Heart left ventricle (tissue), 16 donors: ENCODE results near the gene CNPY4. TPM values are rescaled to one million over a fixed set of nuclear protein-coding genes. Genes with fewer than 3 reads are reported as not detected.
A peak's percentile ranks its signal among the peaks of the same experiment; 100 is the strongest.

Experiments used
- ATAC-seq, 4 donors: fragments of 200-7000 bp; cut with Tn5 transposase; one replicate each; pipeline ENCODE4 v1.9.1; 2020 to 2022; ENCODE audit warnings: moderate library complexity in 4 of 4, mild to moderate bottlenecking in 3 of 4, moderate number of reproducible peaks in 1 of 4
- DNase-seq, 5 donors: peaks; one replicate each; pipeline ENCODE4 v3.0.0-alpha.2; 2020
- H3K27ac ChIP-seq, 12 donors: fragments of 200-600 bp; sonication (generic) in 4 of 12; one replicate each; pipeline versions ENCODE4 v1.5.0 to v1.8.0; 2016 to 2022; ENCODE audit warnings: mild to moderate bottlenecking in 2 of 12
- H3K27me3 ChIP-seq, 9 donors: fragments of 200-600 bp; sonication (generic) in 2 of 9; one replicate each; pipeline versions ENCODE4 v1.5.1 to v1.8.0; 2016 to 2022; ENCODE audit warnings: mild to moderate bottlenecking in 3 of 9
- H3K36me3 ChIP-seq, 9 donors: fragments of 200-600 bp; sonication (generic) in 2 of 9; one replicate each; pipeline versions ENCODE4 v1.5.0 to v1.8.0; 2018 to 2022; ENCODE audit warnings: mild to moderate bottlenecking in 2 of 9
- H3K4me1 ChIP-seq, 12 donors: fragments of 200-600 bp; sonication (generic) in 4 of 12; one replicate each; pipeline versions ENCODE4 v1.5.0 to v1.8.0; 2016 to 2022; ENCODE audit warnings: mild to moderate bottlenecking in 3 of 12
- H3K4me3 ChIP-seq, 12 donors: fragments of 200-600 bp; sonication (generic) in 4 of 12; one replicate each; pipeline versions ENCODE4 v1.5.0 to v1.8.0; 2017 to 2022; ENCODE audit warnings: mild to moderate bottlenecking in 9 of 12, moderate library complexity in 4 of 12
- H3K9me3 ChIP-seq, 12 donors: fragments of 200-600 bp; sonication (generic) in 4 of 12; one replicate each; pipeline versions ENCODE4 v1.5.0 to v1.8.0; 2016 to 2022; ENCODE audit warnings: mild to moderate bottlenecking in 1 of 12
- POLR2A ChIP-seq, 2 donors: fragments of 450-650 bp; IDR thresholded peaks; one replicate each; pipeline ENCODE4 v1.6.1; 2017; ENCODE audit warnings: antibody characterized with exemption in 2 of 2, mild to moderate bottlenecking in 2 of 2, moderate library complexity in 2 of 2
- WGBS, 4 donors: extraction: QIAGEN DNeasy Blood & Tissue Kit in 2 of 4; methylation state at CpG; one replicate each; pipeline versions ENCODE4 v1.1.5 to v1.1.7; 2013 to 2018; 5-methylcytosine and 5-hydroxymethylcytosine counted together
- intact Hi-C, 10 donors: fragments of 100-400 bp; cut with DNase I; formaldehyde crosslinking; loops; one replicate each; pipeline versions ENCODE4 v1.11.1 to v1.14.2; 2022
- polyA plus RNA-seq, 2 donors: library from polyadenylated mRNA; stranded (reverse); fragments of 200-250 nt; gene quantifications; one replicate each; pipeline ENCODE4 v1.2.3, GENCODE V29; 2013
- total RNA-seq, 9 donors: library from RNA; depleted of rRNA in 2 of 9; stranded (reverse); fragments of >200 nt in 2 of 9; fragmentation: NEBNext Ultra II Directional in 3 of 9; extraction: Animal tissue kit (Norgen Biotek cat#: 25700) in 3 of 9; gene quantifications; one replicate each; pipeline versions ENCODE4 v1.1.0 to v1.2.4, GENCODE V29; 2016 to 2023
- TF ChIP-seq, protein P1 (sequence below), 12 donors: fragments of 200-600 bp; sonication (generic) in 4 of 12; IDR thresholded peaks; one replicate each; pipeline versions ENCODE4 v1.5.0 to v1.8.0; 2018 to 2022; ENCODE audit warnings: antibody characterized with exemption in 12 of 12, mild to moderate bottlenecking in 5 of 12
- donor health status: ischemic (EF 13 %, LVEDD 7.1; RV severe dilation, severe dysfunction).
- donor health status: healthy with polysubstance abuse.
- donor health status: DM: no; HTN: yes; CAD: no.
- donor health status: DM: no; HTN: no; CAD: no.
- donor health status: ischemic (EF 25% LVEDD 6.9; RV normal size, moderate dysfunction).
- donor health status: ischemic (EF 25% LVEDD 5.7; RV mildly dilated, moderate dysfunction).
- donor health status: healthy.
- donor health status: DM: yes; HTN: yes; CAD: no.
- donor health status: ischemic (EF 35%, LVEDD 5.7; RV mildly dilated, moderate dysfunction).
- donor health status: nonischemic (EF 11% LVEDD 7.7; RV severe dilation, severe dysfunction).
- donor health status: DM: yes; HTN: yes; CAD: no.
- donor health status: PGD.
- donor health status: ischemic (EF 29% LVEDD 5.4; RV normal size, mild dysfunction).
- donor health status: nonischemic (EF 23%, LVEDD 6.1; RV moderate dilation, normal function).

Gene CNPY4
- total and polyA plus RNA-seq, 11 donors = 5.9 to 10.8 (median 8.5) TPM

DNA sequence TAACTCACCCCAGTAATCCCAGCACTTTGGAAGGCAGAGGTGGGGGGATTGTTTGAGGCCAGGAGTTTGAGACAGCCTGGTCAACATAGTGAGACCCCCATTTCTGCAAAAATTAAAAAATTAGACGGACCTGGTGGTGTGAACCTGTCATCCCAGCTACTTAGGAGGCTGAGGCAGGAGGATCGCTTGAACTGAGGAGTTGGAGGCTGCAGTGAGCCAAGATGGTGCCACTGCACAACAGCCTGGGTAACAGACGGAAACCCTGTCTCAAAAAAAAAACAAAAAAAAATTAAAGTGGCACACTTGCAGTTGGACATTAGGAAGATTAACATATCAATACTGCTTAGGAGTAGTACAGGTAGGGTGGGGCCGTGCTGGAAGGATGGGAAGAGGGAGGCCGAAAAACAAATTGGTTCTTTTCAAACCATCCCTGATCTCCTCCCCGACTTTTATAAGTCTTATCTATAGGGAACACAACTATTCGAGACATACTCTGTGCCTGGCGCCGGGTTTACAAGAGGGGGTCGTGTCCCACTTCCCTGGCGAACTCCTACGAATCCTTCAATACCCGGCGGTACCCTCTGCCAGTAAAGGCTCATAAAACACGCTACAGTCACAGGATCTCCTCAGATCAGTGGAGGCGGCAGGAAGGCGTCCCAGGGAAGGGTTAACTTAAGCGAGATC lies 904 bp upstream of the CNPY4 start:
- H3K27ac ChIP-seq = peak overlapping the region in 9 of 12 donors; percentile 85 to 98 (median 89)
- WGBS, 4 donors = 21 to 26% (median 24%) methylated on average over 18 of the region's 18 CpGs

DNA sequence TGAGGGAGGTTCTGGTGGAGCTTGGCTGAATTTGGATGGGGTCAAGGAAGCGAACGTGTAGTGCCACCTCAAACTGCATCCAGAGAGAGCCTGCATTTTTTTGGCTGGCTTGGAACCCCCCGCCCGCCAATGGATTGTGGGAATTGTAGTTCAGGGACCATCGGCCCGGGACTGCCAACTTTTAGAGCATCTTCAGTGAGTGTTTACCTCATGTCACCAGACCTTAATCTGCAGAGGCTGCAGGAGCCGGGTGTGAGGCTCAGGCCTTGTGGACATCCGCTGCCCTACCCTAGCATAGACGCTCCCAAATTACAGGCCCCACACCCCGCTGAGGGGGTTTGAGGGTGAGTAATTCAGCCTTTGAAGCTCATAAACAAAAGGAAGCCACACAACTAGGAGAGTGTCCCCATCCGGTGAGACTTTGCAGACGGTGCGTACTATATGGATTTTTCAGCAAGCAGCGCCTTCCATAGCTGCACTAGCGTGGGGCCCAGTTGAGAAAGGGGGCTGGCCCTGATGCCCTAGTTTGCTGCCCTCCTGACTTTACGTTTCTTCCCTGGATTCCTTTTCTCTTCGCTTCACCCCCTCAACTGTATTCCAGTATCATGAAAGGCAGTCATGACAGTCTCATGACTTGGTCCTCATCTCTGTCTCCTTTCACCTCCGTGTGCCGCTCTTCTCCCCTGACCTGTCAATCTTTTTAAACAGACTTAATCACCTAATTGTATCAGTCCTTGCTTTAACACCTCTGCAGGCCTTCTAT lies 717 bp downstream of the CNPY4 start:
- 18 to 23% (median 21%) methylated on average over 15 to 19 of the region's 19 CpGs for WGBS, 4 donors
- TF ChIP-seq POLR2A (IDR thresholded peaks at IDR 0.05) = no peak
- TF ChIP-seq, protein P1, sequence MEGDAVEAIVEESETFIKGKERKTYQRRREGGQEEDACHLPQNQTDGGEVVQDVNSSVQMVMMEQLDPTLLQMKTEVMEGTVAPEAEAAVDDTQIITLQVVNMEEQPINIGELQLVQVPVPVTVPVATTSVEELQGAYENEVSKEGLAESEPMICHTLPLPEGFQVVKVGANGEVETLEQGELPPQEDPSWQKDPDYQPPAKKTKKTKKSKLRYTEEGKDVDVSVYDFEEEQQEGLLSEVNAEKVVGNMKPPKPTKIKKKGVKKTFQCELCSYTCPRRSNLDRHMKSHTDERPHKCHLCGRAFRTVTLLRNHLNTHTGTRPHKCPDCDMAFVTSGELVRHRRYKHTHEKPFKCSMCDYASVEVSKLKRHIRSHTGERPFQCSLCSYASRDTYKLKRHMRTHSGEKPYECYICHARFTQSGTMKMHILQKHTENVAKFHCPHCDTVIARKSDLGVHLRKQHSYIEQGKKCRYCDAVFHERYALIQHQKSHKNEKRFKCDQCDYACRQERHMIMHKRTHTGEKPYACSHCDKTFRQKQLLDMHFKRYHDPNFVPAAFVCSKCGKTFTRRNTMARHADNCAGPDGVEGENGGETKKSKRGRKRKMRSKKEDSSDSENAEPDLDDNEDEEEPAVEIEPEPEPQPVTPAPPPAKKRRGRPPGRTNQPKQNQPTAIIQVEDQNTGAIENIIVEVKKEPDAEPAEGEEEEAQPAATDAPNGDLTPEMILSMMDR (IDR thresholded peaks at IDR 0.05) = no peak
- peak overlapping the region; percentile 83 to 98 (median 88) for H3K27ac ChIP-seq
- intact Hi-C loops = loop anchor here in 3 of 10 donors (1.0 to 2.0 kb wide), 3 partner anchors 7 to 19 kb away; partner anchors contain the start of genes AP4M1 (in 3 of the 3) and MCM7 (in 3 of the 3)
- no peaks in the 10 kb centered on the region for H3K9me3 ChIP-seq
- peaks cover 0 to 5% (median 0%) of the 10 kb centered on the region in 9 donors for H3K36me3 ChIP-seq
- peak overlapping the region; percentile 48 to 89 (median 78) for H3K4me3 ChIP-seq
- no peaks in the 10 kb centered on the region for H3K27me3 ChIP-seq
- ATAC-seq (peak; percentile 47 to 73 (median 66)), DNase-seq (peak; percentile 58 to 78 (median 71))
- peaks cover 0 to 29% (median 16%) of the 10 kb centered on the region in 12 donors for H3K4me1 ChIP-seq

More for the DNA sequence above, 904 bp upstream of the CNPY4 start:
- Histone ChIP-seq H3K9me3 (no peaks in the 10 kb centered on the region), H3K27me3 (no peaks in the 10 kb centered on the region), H3K4me3 (peak overlapping the region; percentile 22 to 89 (median 78)), H3K36me3 (peaks cover 0 to 19% (median 5%) of the 10 kb centered on the region in 9 donors), H3K4me1 (peaks cover 0 to 21% (median 16%) of the 10 kb centered on the region in 12 donors)
- intact Hi-C loops = loop anchor here in 3 of 10 donors (1.0 to 2.0 kb wide), 3 partner anchors 9 to 18 kb away; partner anchors contain the start of genes AP4M1 (in 3 of the 3) and MCM7 (in 3 of the 3)
- TF ChIP-seq POLR2A (IDR thresholded peaks at IDR 0.05) = no peak
- TF ChIP-seq, protein P1 (IDR thresholded peaks at IDR 0.05) = no peak
- no peak for ATAC-seq
- no peak for DNase-seq

DNA sequence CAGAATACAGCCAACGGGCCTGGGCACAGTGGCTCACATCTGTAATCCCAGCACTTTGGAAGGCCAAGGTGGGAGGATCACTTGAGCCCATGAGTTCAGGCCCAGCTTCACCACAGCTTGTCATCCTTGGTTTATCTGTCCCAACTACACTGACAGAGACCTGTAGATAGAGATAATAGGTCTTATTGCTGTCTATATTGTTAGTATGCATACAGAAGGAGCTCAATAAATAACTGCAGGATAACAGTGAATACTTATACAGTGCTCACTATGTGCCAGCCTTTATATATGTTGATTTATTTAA lies 1.3 kb downstream of the CNPY4 start:
- WGBS, 4 donors = 27 to 36% (median 32%) methylated on average over 1 of the region's 1 CpG
- H3K9me3 ChIP-seq = no peaks in the 10 kb centered on the region
- intact Hi-C loops = no loop called here
- peak overlapping the region in 6 of 12 donors; percentile 85 to 98 (median 88) for H3K27ac ChIP-seq
- peak overlapping the region in 8 of 12 donors; percentile 62 to 89 (median 80) for H3K4me3 ChIP-seq
- TF ChIP-seq, protein P1 (IDR thresholded peaks at IDR 0.05) = no peak
- no peak for TF ChIP-seq POLR2A (IDR thresholded peaks at IDR 0.05)
- no peaks in the 10 kb centered on the region for H3K27me3 ChIP-seq
- H3K36me3 ChIP-seq = peaks cover 0 to 4% (median 0%) of the 10 kb centered on the region in 9 donors
- H3K4me1 ChIP-seq = peaks cover 0 to 35% (median 18%) of the 10 kb centered on the region in 12 donors
- DNase-seq (no peak), ATAC-seq (no peak)

DNA sequence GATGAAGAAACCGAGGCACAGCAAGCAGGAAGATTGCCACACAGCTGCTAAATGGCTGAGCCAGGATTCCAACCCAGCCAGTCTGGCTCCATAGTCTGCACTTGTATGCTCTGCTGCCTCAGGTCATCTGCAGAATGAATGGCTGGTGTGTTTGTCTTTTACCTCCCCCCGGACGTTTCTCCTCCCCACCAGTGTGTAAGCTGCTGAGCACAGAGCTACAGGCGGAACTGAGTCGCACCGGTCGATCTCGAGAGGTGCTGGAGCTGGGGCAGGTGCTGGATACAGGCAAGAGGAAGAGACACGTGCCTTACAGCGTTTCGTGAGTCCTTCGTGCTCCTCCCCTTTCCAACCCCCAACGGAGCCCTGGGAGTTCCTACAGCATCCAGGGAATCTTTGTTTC lies 2.6 kb downstream of the CNPY4 start:
- H3K27ac ChIP-seq = no peak overlapping the region
- WGBS, 4 donors = 74 to 78% (median 75%) methylated on average over 13 of the region's 13 CpGs
- TF ChIP-seq, protein P1 (IDR thresholded peaks at IDR 0.05) = no peak
- no peak for TF ChIP-seq POLR2A (IDR thresholded peaks at IDR 0.05)
- no peaks in the 10 kb centered on the region for H3K27me3 ChIP-seq
- peaks cover 0 to 4% (median 0%) of the 10 kb centered on the region in 9 donors for H3K36me3 ChIP-seq
- ATAC-seq (no peak), DNase-seq (peak in 1 of 5 donors; percentile 13)
- H3K4me3 ChIP-seq = no peak overlapping the region
- no peaks in the 10 kb centered on the region for H3K9me3 ChIP-seq
- intact Hi-C loops = no loop called here
- H3K4me1 ChIP-seq = peaks cover 0 to 42% (median 26%) of the 10 kb centered on the region in 12 donors
